Measurements from ENCODE around the gene ANXA1. TPM values are rescaled to one million over a fixed set of nuclear protein-coding genes. Genes with fewer than 3 reads are reported as not detected.
"Not testable (repeated sequence)": the region's sequence is repeated elsewhere in the genome, so short reads cannot be mapped to it uniquely, and the experiment has no call there.

The ANXA1 gene
- total and polyA plus RNA-seq, 2 donors (not counting 3 experiments of a cell fraction or from before 2014, with no cell fraction given), result 403 to 525 TPM

DNA sequence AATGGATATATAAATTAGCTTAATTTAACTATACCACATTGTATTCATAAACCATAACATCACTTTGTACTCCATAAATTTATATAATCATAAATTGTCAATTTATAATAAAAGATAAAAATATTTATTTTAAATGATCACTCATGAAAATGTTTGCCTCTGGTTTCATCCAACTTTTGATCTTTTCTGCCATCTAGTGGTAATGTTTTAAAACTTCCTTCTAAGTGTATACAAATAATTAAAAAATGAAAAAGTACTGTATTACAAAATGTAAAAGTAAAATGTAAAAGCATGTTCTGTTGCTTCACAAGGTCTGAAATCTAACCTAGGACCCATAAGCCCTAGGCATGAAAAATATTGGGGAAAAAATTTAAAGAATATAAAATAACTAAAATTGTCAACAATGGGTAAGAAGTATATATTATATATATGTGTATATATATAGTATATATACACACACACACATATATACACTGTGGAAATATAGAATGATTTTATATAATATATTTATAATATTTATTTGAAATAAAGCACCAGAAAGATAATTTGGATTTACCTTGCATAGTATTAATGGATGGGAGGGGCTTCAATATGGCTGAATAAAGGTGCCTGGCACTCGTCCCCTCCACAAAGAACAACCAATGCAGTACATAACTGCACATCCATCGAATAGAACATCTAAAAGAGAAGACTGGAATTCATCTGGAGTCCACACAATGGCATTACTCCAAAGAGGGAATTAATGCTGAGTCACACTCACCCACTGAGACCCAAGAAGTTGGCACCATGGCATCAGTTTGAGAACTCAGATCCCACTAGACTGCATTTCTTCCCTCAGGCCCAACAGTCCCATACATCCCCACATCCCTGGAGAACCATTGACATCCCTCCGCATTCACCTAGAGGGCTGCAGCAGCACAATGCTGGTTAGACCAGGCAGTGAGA, 32.5 kb downstream of the ANXA1 start:
- Histone ChIP-seq H3K9ac (replicated peaks; ENCODE audit: extremely low read depth, insufficient read depth, low read length) (no peak overlapping the region), H3K4me1 (ENCODE audit: control insufficient read depth, extremely low read depth, insufficient read depth, low read length) (no peaks in the 10 kb centered on the region), H3K79me2 (ENCODE audit: control insufficient read depth, insufficient read depth, low read length) (no peaks in the 10 kb centered on the region), H4K20me1 (replicated peaks; ENCODE audit: control insufficient read depth, extremely low read depth, insufficient read depth, low read length) (no peaks in the 10 kb centered on the region), H3K9me3 (replicated peaks; ENCODE audit: control insufficient read depth, insufficient read depth, low read length) (no peaks in the 10 kb centered on the region), H3K4me3 (replicated peaks in 1 of 3; ENCODE audit: insufficient read depth in 1 of 3, low read depth in 1 of 3, low read length in 3 of 3) (no peak overlapping the region), H3K36me3 (ENCODE audit: control insufficient read depth in 2 of 2, extremely low read depth in 1 of 2, insufficient read depth in 2 of 2, low read length in 2 of 2) (no peaks in the 10 kb centered on the region), H3K9me1 (replicated peaks; ENCODE audit: control insufficient read depth, extremely low read depth, insufficient read depth, low read length) (no peaks in the 10 kb centered on the region), H3K4me2 (ENCODE audit: insufficient read depth, low read length) (no peak overlapping the region), H3K27me3 (ENCODE audit: control insufficient read depth in 2 of 2, insufficient read depth in 2 of 2, low read length in 2 of 2) (no peaks in the 10 kb centered on the region), H3K27ac (ENCODE audit: insufficient read depth, low read depth, low read length) (no peak overlapping the region), H2AFZ (ENCODE audit: low read depth, low read length) (peak overlapping the region; percentile 17)
- FAIRE-seq (no peak), DNase-seq (ENCODE audit: low read depth, low spot score) (peak; percentile 47)
- POLR2A ChIA-PET, result no interaction called here
- TF ChIP-seq FOS (IDR thresholded peaks at IDR 0.05; ENCODE audit: borderline replicate concordance, insufficient read depth, low read length) (no peak), EZH2 (IDR thresholded peaks at IDR 0.05; ENCODE audit: borderline replicate concordance, low read depth, low read length, severe bottlenecking) (no peak), CTCF (IDR thresholded peaks at IDR 0.05; ENCODE audit: extremely low read depth in 1 of 2, insufficient read depth in 1 of 2, low read depth in 1 of 2, low read length in 2 of 2) (peak; percentile 9 to 10)
- intact Hi-C loops (cut with micrococcal nuclease), result loop anchor here (1.0 kb wide), 5 partner anchors 77 to 340 kb away; no protein-coding TSS in a partner anchor
- CTCF ChIA-PET, result interaction anchor here (0.9 to 8.6 kb wide), 6 partner anchors 77 to 327 kb away, joined by 3 to 114 read pairs (median 7); no protein-coding TSS in a partner anchor
- no TSS peak for BruUV-seq (replicated peaks)
- dilution Hi-C loops (cut with MboI; ENCODE audit: extremely low pct_ligation_motif_present, low sequenced_read_pairs), result no loop called here

DNA sequence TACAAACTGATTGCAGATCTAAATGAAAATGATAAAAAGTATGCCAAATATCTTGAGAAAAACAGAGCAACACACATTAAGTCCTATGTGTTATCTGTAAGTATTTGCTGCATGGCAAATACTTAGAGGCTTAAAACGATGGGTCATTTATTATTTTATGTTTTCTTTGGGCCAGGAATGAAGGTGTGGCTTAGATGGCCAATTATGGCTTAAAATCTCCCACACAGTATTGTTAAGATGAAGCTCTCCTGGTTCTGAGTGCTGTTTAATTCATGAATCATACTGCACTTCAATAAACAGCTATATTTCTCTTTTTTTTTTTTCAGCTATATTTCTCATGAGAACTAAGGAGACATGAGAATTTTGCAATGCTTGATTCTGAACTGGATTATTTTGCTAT, 39.4 kb downstream of the ANXA1 start:
- POLR2A ChIA-PET; dilution Hi-C loops (cut with MboI; ENCODE audit: extremely low pct_ligation_motif_present, low sequenced_read_pairs); FAIRE-seq; H3K9me1 ChIP-seq (replicated peaks; ENCODE audit: control insufficient read depth, extremely low read depth, insufficient read depth, low read length); H3K4me2 ChIP-seq (ENCODE audit: insufficient read depth, low read length); H3K27ac ChIP-seq (ENCODE audit: insufficient read depth, low read depth, low read length); H3K79me2 ChIP-seq (ENCODE audit: control insufficient read depth, insufficient read depth, low read length); H2AFZ ChIP-seq (ENCODE audit: low read depth, low read length); H3K4me1 ChIP-seq (ENCODE audit: control insufficient read depth, extremely low read depth, insufficient read depth, low read length); H4K20me1 ChIP-seq (replicated peaks; ENCODE audit: control insufficient read depth, extremely low read depth, insufficient read depth, low read length); H3K36me3 ChIP-seq (ENCODE audit: control insufficient read depth in 2 of 2, extremely low read depth in 1 of 2, insufficient read depth in 2 of 2, low read length in 2 of 2); H3K9ac ChIP-seq (replicated peaks; ENCODE audit: extremely low read depth, insufficient read depth, low read length); H3K9me3 ChIP-seq (replicated peaks; ENCODE audit: control insufficient read depth, insufficient read depth, low read length); H3K27me3 ChIP-seq (ENCODE audit: control insufficient read depth in 2 of 2, insufficient read depth in 2 of 2, low read length in 2 of 2); H3K4me3 ChIP-seq (replicated peaks in 1 of 3; ENCODE audit: insufficient read depth in 1 of 3, low read depth in 1 of 3, low read length in 3 of 3); DNase-seq (ENCODE audit: low read depth, low spot score); intact Hi-C loops (cut with micrococcal nuclease); CTCF ChIA-PET; BruUV-seq (replicated peaks): not testable (repeated sequence)
